ENCODE results near the gene CAPN1. TPM values are rescaled to one million over a fixed set of nuclear protein-coding genes. Genes with fewer than 3 reads are reported as not detected.

CAPN1 gene
- total RNA-seq, 1 donor from 2014 or later = 239 TPM

- Mint-ChIP-seq H3K27ac (no peak overlapping the region), H3K4me1 (ENCODE audit: low read depth) (no peaks in the 10 kb centered on the region), H3K9me3 (ENCODE audit: low read depth) (no peaks in the 10 kb centered on the region), H3K4me3 (ENCODE audit: low read depth) (no peak overlapping the region), H3K27me3 (peaks cover 24% of the 10 kb centered on the region), H3K36me3 (ENCODE audit: insufficient read depth) (no peaks in the 10 kb centered on the region)
- TF ChIP-seq CTCF (IDR thresholded peaks at IDR 0.05; ENCODE audit: unreplicated experiment) = no peak
- no peak for DNase-seq (ENCODE audit: low spot score, unreplicated experiment)
These were observed 29.6 kb upstream of the CAPN1 start for GRCh38 chr11:65152122-65152521.

- no peak for DNase-seq (ENCODE audit: low spot score, unreplicated experiment)
- TF ChIP-seq CTCF (IDR thresholded peaks at IDR 0.05; ENCODE audit: unreplicated experiment) = no peak
- Mint-ChIP-seq H3K36me3 (ENCODE audit: insufficient read depth) (no peaks in the 10 kb centered on the region), H3K27me3 (peaks cover 17% of the 10 kb centered on the region), H3K9me3 (ENCODE audit: low read depth) (no peaks in the 10 kb centered on the region), H3K4me3 (ENCODE audit: low read depth) (no peak overlapping the region), H3K4me1 (ENCODE audit: low read depth) (peaks cover 3% of the 10 kb centered on the region), H3K27ac (no peak overlapping the region)
These were observed 25.5 kb upstream of the CAPN1 start for GRCh38 chr11:65156256-65156655.

GRCh38 chr11:65156926-65157325, 24.8 kb upstream of the CAPN1 start:
- peaks cover 10% of the 10 kb centered on the region for H3K27me3 Mint-ChIP-seq
- H3K36me3 Mint-ChIP-seq (ENCODE audit: insufficient read depth) = no peaks in the 10 kb centered on the region
- no peaks in the 10 kb centered on the region for H3K9me3 Mint-ChIP-seq (ENCODE audit: low read depth)
- H3K4me3 Mint-ChIP-seq (ENCODE audit: low read depth) = no peak overlapping the region
- no peak for DNase-seq (ENCODE audit: low spot score, unreplicated experiment)
- H3K4me1 Mint-ChIP-seq (ENCODE audit: low read depth) = peaks cover 3% of the 10 kb centered on the region
- H3K27ac Mint-ChIP-seq = no peak overlapping the region
- no peak for TF ChIP-seq CTCF (IDR thresholded peaks at IDR 0.05; ENCODE audit: unreplicated experiment)

GRCh38 chr11:65157336-65157735, 24.4 kb upstream of the CAPN1 start:
- no peak for TF ChIP-seq CTCF (IDR thresholded peaks at IDR 0.05; ENCODE audit: unreplicated experiment)
- Mint-ChIP-seq H3K27ac (no peak overlapping the region), H3K9me3 (ENCODE audit: low read depth) (no peaks in the 10 kb centered on the region), H3K4me1 (ENCODE audit: low read depth) (peaks cover 3% of the 10 kb centered on the region), H3K4me3 (ENCODE audit: low read depth) (no peak overlapping the region), H3K27me3 (peaks cover 7% of the 10 kb centered on the region), H3K36me3 (ENCODE audit: insufficient read depth) (no peaks in the 10 kb centered on the region)
- no peak for DNase-seq (ENCODE audit: low spot score, unreplicated experiment)

GRCh38 chr11:65159012-65159411, 22.7 kb upstream of the CAPN1 start:
- Mint-ChIP-seq H3K9me3 (ENCODE audit: low read depth) (no peaks in the 10 kb centered on the region), H3K4me3 (ENCODE audit: low read depth) (no peak overlapping the region), H3K27ac (no peak overlapping the region), H3K27me3 (no peaks in the 10 kb centered on the region), H3K4me1 (ENCODE audit: low read depth) (peaks cover 3% of the 10 kb centered on the region), H3K36me3 (ENCODE audit: insufficient read depth) (no peaks in the 10 kb centered on the region)
- DNase-seq (ENCODE audit: low spot score, unreplicated experiment) = no peak
- no peak for TF ChIP-seq CTCF (IDR thresholded peaks at IDR 0.05; ENCODE audit: unreplicated experiment)

Data from progenitor cell of endocrine pancreas (in vitro differentiated cells).